H9 (cell line): ENCODE measurements around the gene EML4. TPM values are rescaled to one million over a fixed set of nuclear protein-coding genes. Genes with fewer than 3 reads are reported as not detected.

ENCODE experiments used
- DNase-seq: peaks from one replicate; pipeline ENCODE4 v3.0.0-alpha.2; 2017
- H2AFZ ChIP-seq: one replicate; pipeline ENCODE4 v1.6.1; 2013; ENCODE audit warnings: mild to moderate bottlenecking, low read length, control low read depth, moderate library complexity
- H2AK5ac ChIP-seq: 2 replicates; pipeline ENCODE4 v1.6.1; 2013; ENCODE audit warnings: low read length, control low read depth, mixed read lengths; ENCODE audit not compliant: insufficient read length
- H2BK120ac ChIP-seq: one replicate; pipeline ENCODE4 v1.6.1; 2013; ENCODE audit warnings: low read depth, mild to moderate bottlenecking, low read length, control low read depth, inconsistent platforms; ENCODE audit not compliant: poor library complexity, severe bottlenecking
- H2BK12ac ChIP-seq: 2 replicates; pipeline ENCODE4 v1.6.1; 2013; ENCODE audit warnings: low read length, control low read depth, mixed read lengths, low read depth; ENCODE audit not compliant: insufficient read length
- H2BK15ac ChIP-seq: 2 replicates; pipeline ENCODE4 v1.6.1; 2013; ENCODE audit warnings: low read depth, low read length, control low read depth
- H2BK20ac ChIP-seq: one replicate; pipeline ENCODE4 v1.6.1; 2013; ENCODE audit warnings: low read depth, mild to moderate bottlenecking, low read length, control low read depth, inconsistent platforms; ENCODE audit not compliant: poor library complexity, severe bottlenecking
- H2BK5ac ChIP-seq: 2 replicates; pipeline ENCODE4 v1.6.1; 2013; ENCODE audit warnings: low read length, control low read depth, mixed read lengths; ENCODE audit not compliant: insufficient read length
- H3K14ac ChIP-seq: 2 replicates; pipeline ENCODE4 v1.6.1; 2013; ENCODE audit warnings: low read length, control low read depth; ENCODE audit not compliant: insufficient read depth
- H3K18ac ChIP-seq: 2 replicates; pipeline ENCODE4 v1.6.1; 2013; ENCODE audit warnings: low read depth, mild to moderate bottlenecking, mixed read lengths, low read length, control low read depth; ENCODE audit not compliant: insufficient read length
- H3K23ac ChIP-seq: 2 replicates; pipeline ENCODE4 v1.6.1; 2013; ENCODE audit warnings: low read length, control low read depth, mixed read lengths, low read depth; ENCODE audit not compliant: insufficient read length
- H3K23me2 ChIP-seq: 2 replicates; pipeline ENCODE4 v1.6.1; 2013; ENCODE audit warnings: low read depth, mild to moderate bottlenecking, mixed read lengths, low read length, control low read depth; ENCODE audit not compliant: insufficient read length, poor library complexity, severe bottlenecking
- H3K27ac ChIP-seq: 2 replicates; pipeline ENCODE4 v1.5.1; 2013; ENCODE audit warnings: low read length, control low read depth, mixed read lengths, low read depth; ENCODE audit not compliant: insufficient read length
- H3K27me3 ChIP-seq: 2 replicates; pipeline ENCODE4 v1.6.1; 2013; ENCODE audit warnings: low read length, control low read depth, inconsistent platforms; ENCODE audit not compliant: insufficient read depth
- H3K4ac ChIP-seq: 2 replicates; pipeline ENCODE4 v1.6.1; 2013; ENCODE audit warnings: low read depth, mild to moderate bottlenecking, control low read depth, inconsistent platforms, low read length, moderate library complexity
- H3K4me1 ChIP-seq: 2 replicates; pipeline ENCODE4 v1.6.1; 2013; ENCODE audit warnings: low read length, control low read depth, inconsistent platforms; ENCODE audit not compliant: insufficient read depth
- H3K4me2 ChIP-seq: 2 replicates; pipeline ENCODE4 v1.6.1; 2013; ENCODE audit warnings: low read length, control low read depth, mixed read lengths; ENCODE audit not compliant: insufficient read length, insufficient read depth
- H3K56ac ChIP-seq: 2 replicates; pipeline ENCODE4 v1.6.1; 2013; ENCODE audit warnings: low read depth, mild to moderate bottlenecking, mixed read lengths, low read length, control low read depth; ENCODE audit not compliant: insufficient read length
- H3K79me1 ChIP-seq: 2 replicates; pipeline ENCODE4 v1.6.1; 2013; ENCODE audit warnings: low read depth, mild to moderate bottlenecking, moderate library complexity, low read length, control low read depth, inconsistent platforms; ENCODE audit not compliant: insufficient read depth, poor library complexity, severe bottlenecking
- H3K79me2 ChIP-seq: 2 replicates; pipeline ENCODE4 v1.6.1; 2013; ENCODE audit warnings: low read length, control low read depth, inconsistent platforms; ENCODE audit not compliant: insufficient read depth
- H3K9ac ChIP-seq: 2 replicates; pipeline ENCODE4 v1.6.1; 2013; ENCODE audit warnings: low read length, control low read depth, mixed read lengths; ENCODE audit not compliant: insufficient read length; ENCODE audit errors: extremely low read depth
- H3K9me3 ChIP-seq: one replicate; pipeline ENCODE4 v1.6.1; 2013; ENCODE audit warnings: low read depth, low read length, inconsistent platforms; ENCODE audit not compliant: control insufficient read depth
- H3T11ph ChIP-seq: one replicate; pipeline ENCODE4 v1.6.1; 2013; ENCODE audit warnings: mild to moderate bottlenecking, low read length, control low read depth, inconsistent platforms
- H4K20me1 ChIP-seq: one replicate; pipeline ENCODE4 v1.6.1; 2013; ENCODE audit not compliant: control insufficient read depth, insufficient read length, insufficient read depth
- H4K5ac ChIP-seq: 2 replicates; pipeline ENCODE4 v1.6.1; 2013; ENCODE audit warnings: low read depth, mild to moderate bottlenecking, mixed read lengths, low read length, control low read depth; ENCODE audit not compliant: insufficient read length
- H4K8ac ChIP-seq: replicated peaks from 2 replicates; pipeline ENCODE4 v1.6.1; 2013; ENCODE audit warnings: low read length, control low read depth, mixed read lengths, low read depth; ENCODE audit not compliant: insufficient read length
- H4K91ac ChIP-seq: 2 replicates; pipeline ENCODE4 v1.6.1; 2013; ENCODE audit warnings: low read depth, mild to moderate bottlenecking, moderate library complexity, mixed read lengths, low read length, control low read depth; ENCODE audit not compliant: insufficient read length
- H3K27ac Mint-ChIP-seq, 3 experiments: 2 replicates in 2 of 3; 3 replicates in 1 of 3; pipeline ENCODE4 v1.8.0; 2020 to 2021; ENCODE audit warnings: mixed read lengths in 3 of 3, mild to moderate bottlenecking in 1 of 3, moderate library complexity in 1 of 3
- H3K27me3 Mint-ChIP-seq: 2 replicates; pipeline ENCODE4 v1.8.0; 2021; ENCODE audit warnings: low read depth, mild to moderate bottlenecking, moderate library complexity, mixed read lengths
- H3K36me3 Mint-ChIP-seq, 3 experiments: 2 replicates in 2 of 3; 3 replicates in 1 of 3; pipeline ENCODE4 v1.8.0; 2020 to 2021; ENCODE audit warnings: low read depth in 3 of 3, mixed read lengths in 3 of 3; ENCODE audit not compliant: insufficient read depth in 1 of 3
- H3K4me1 Mint-ChIP-seq, 2 experiments: 2 replicates each; pipeline ENCODE4 v1.8.0; 2020; ENCODE audit warnings: mixed read lengths in 2 of 2
- H3K4me3 Mint-ChIP-seq, 2 experiments: 2 replicates in 1 of 2; 3 replicates in 1 of 2; pipeline ENCODE4 v1.8.0; 2020 to 2021; ENCODE audit warnings: mild to moderate bottlenecking in 2 of 2, mixed read lengths in 2 of 2, moderate library complexity in 1 of 2
- H3K9me3 Mint-ChIP-seq, 2 experiments: 2 replicates in 1 of 2; 3 replicates in 1 of 2; pipeline ENCODE4 v1.8.0; 2020; ENCODE audit warnings: mild to moderate bottlenecking in 2 of 2, mixed read lengths in 2 of 2, moderate library complexity in 1 of 2
- WGBS: extraction: QIAGEN DNeasy Blood & Tissue Kit; methylation state at CpG from one replicate; pipeline ENCODE4 v1.1.7; 2013; ENCODE audit warnings: missing lambda C conversion rate, low lambda C conversion rate, mixed read lengths; ENCODE audit not compliant: insufficient read length; ENCODE audit errors: extremely low coverage; 5-methylcytosine and 5-hydroxymethylcytosine counted together
- total RNA-seq: library from RNA; stranded (reverse); gene quantifications from 2 replicates; pipeline ENCODE4 v1.2.1, GENCODE V29; 2021
- TF ChIP-seq, protein P1 (sequence below): fragments of 200-600 bp; sonication (generic); conservative IDR thresholded peaks from 3 replicates; pipeline ENCODE4 v1.8.0; 2021; ENCODE audit warnings: antibody characterized with exemption, mild to moderate bottlenecking

The EML4 gene
- total RNA-seq, 1 experiment from 2014 or later, result 68.6 TPM

DNA sequence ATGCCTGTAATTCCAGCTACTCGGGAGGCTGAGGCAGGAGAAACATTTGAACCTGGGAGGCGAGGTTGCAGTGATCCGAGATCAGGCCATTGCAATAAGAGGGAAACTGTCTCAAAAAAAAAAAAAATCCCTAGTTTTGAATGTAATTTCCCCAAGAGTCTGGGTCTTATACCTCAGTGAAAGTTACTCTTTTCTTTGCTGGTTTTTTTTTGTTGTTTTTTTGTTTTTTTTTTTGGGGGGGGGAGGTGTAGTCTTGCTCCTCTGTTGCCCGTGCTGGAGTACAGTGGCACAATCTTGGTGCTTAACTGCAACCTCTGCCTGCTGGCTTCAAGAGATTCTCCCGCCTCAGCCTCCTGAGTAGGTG lies 22.8 kb downstream of the EML4 start:
- no peak overlapping the region for H3K9ac ChIP-seq
- H2AFZ ChIP-seq, result no peak overlapping the region
- H4K8ac ChIP-seq, result no peak overlapping the region
- no peak overlapping the region for H3T11ph ChIP-seq
- H4K91ac ChIP-seq, result no peak overlapping the region
- H4K20me1 ChIP-seq, result no peaks in the 10 kb centered on the region
- no peak overlapping the region for H3K14ac ChIP-seq
- no peak overlapping the region for H2BK12ac ChIP-seq
- no peak overlapping the region for H3K18ac ChIP-seq
- H2AK5ac ChIP-seq, result no peak overlapping the region
- H2BK15ac ChIP-seq, result no peak overlapping the region
- no peak overlapping the region for H3K27ac ChIP-seq
- no peaks in the 10 kb centered on the region for H3K27me3 ChIP-seq
- no peak overlapping the region for H4K5ac ChIP-seq
- no peak for DNase-seq
- peaks cover 2% of the 10 kb centered on the region for H3K79me1 ChIP-seq
- no peak overlapping the region for H2BK20ac ChIP-seq
- 0 out of 2 replicates have a peak, but pooled peaks cover 5% of the 10 kb centered on the region for H3K4me1 ChIP-seq
- H3K79me2 ChIP-seq, result peaks cover 6% of the 10 kb centered on the region; the same call in 1 of the 2 replicates
- no peak overlapping the region for H3K4me3 Mint-ChIP-seq
- no peak overlapping the region for H3K56ac ChIP-seq
- no peaks in the 10 kb centered on the region for H3K23me2 ChIP-seq
- no peak overlapping the region for H2BK5ac ChIP-seq
- no peak overlapping the region for H3K4me2 ChIP-seq
- no peaks in the 10 kb centered on the region for H3K27me3 Mint-ChIP-seq
- H3K23ac ChIP-seq, result no peak overlapping the region
- H3K4me1 Mint-ChIP-seq, result peaks cover 15 to 19% of the 10 kb centered on the region in 2 experiments
- TF ChIP-seq, protein P1, sequence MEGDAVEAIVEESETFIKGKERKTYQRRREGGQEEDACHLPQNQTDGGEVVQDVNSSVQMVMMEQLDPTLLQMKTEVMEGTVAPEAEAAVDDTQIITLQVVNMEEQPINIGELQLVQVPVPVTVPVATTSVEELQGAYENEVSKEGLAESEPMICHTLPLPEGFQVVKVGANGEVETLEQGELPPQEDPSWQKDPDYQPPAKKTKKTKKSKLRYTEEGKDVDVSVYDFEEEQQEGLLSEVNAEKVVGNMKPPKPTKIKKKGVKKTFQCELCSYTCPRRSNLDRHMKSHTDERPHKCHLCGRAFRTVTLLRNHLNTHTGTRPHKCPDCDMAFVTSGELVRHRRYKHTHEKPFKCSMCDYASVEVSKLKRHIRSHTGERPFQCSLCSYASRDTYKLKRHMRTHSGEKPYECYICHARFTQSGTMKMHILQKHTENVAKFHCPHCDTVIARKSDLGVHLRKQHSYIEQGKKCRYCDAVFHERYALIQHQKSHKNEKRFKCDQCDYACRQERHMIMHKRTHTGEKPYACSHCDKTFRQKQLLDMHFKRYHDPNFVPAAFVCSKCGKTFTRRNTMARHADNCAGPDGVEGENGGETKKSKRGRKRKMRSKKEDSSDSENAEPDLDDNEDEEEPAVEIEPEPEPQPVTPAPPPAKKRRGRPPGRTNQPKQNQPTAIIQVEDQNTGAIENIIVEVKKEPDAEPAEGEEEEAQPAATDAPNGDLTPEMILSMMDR, result no peak
- H3K9me3 ChIP-seq, result no peaks in the 10 kb centered on the region
- no CpG with 5 or more reads among the region's 5 CpGs for WGBS
- no peak overlapping the region for H2BK120ac ChIP-seq
- no peak overlapping the region for H3K27ac Mint-ChIP-seq
- no peak overlapping the region for H3K4ac ChIP-seq
- no peaks in the 10 kb centered on the region for H3K36me3 Mint-ChIP-seq
- no peaks in the 10 kb centered on the region for H3K9me3 Mint-ChIP-seq
